ENCODE data around the gene PPM1F.

GRCh38 chr22:21917181-21917958 lies 35.3 kb downstream of the PPM1F start:
- TF ChIP-seq POLR2A (IDR thresholded peaks at IDR 0.05; ENCODE audit: low read depth, low read length) (no peak), POLR2AphosphoS5 (IDR thresholded peaks at IDR 0.05; ENCODE audit: low read depth, low read length) (no peak)

Data from GM12892 (cell line).